RWPE2 (cell line): ENCODE measurements around the gene DELE1.

Experiments
- ATAC-seq: fragments of 200-7000 bp; cut with Tn5 transposase; 3 replicates; pipeline ENCODE4 v1.9.1; 2021; ENCODE audit warnings: low read depth
- DNase-seq: peaks from one replicate; pipeline ENCODE4 v3.0.0-alpha.2; 2020; ENCODE audit warnings: low spot score
- H3K27ac ChIP-seq: fragments of 450-650 bp; 2 replicates; pipeline ENCODE4 v1.5.1; 2017; ENCODE audit warnings: mild to moderate bottlenecking; ENCODE audit not compliant: poor library complexity, severe bottlenecking
- H3K27me3 ChIP-seq: fragments of 250-450 bp; sonication (Bioruptor Pico); 2 replicates; pipeline ENCODE4 v1.5.1; 2021; ENCODE audit warnings: mild to moderate bottlenecking, moderate library complexity; ENCODE audit not compliant: insufficient read depth, poor library complexity, severe bottlenecking
- H3K36me3 ChIP-seq: fragments of 250-450 bp; sonication (Bioruptor Pico); 2 replicates; pipeline ENCODE4 v1.5.1; 2020; ENCODE audit warnings: low read depth, mild to moderate bottlenecking, moderate library complexity
- H3K4me1 ChIP-seq: fragments of 250-450 bp; sonication (Bioruptor Pico); 2 replicates; pipeline ENCODE4 v1.5.1; 2021; ENCODE audit warnings: mild to moderate bottlenecking, moderate library complexity; ENCODE audit not compliant: insufficient read depth, poor library complexity, severe bottlenecking
- H3K4me3 ChIP-seq: fragments of 250-450 bp; sonication (Bioruptor Pico); 2 replicates; pipeline ENCODE4 v1.5.1; 2021; ENCODE audit warnings: mild to moderate bottlenecking, moderate library complexity; ENCODE audit not compliant: severe bottlenecking
- H3K9me3 ChIP-seq: fragments of 250-450 bp; sonication (Bioruptor Pico); 2 replicates; pipeline ENCODE4 v1.5.1; 2021; ENCODE audit warnings: mild to moderate bottlenecking, moderate library complexity; ENCODE audit not compliant: severe bottlenecking
- TF ChIP-seq, protein P1 (sequence below): fragments of 450-650 bp; IDR thresholded peaks from one replicate; pipeline ENCODE4 v1.5.1; 2017; ENCODE audit warnings: mild to moderate bottlenecking, moderate library complexity; ENCODE audit not compliant: poor library complexity, severe bottlenecking

The DELE1 gene

DNA sequence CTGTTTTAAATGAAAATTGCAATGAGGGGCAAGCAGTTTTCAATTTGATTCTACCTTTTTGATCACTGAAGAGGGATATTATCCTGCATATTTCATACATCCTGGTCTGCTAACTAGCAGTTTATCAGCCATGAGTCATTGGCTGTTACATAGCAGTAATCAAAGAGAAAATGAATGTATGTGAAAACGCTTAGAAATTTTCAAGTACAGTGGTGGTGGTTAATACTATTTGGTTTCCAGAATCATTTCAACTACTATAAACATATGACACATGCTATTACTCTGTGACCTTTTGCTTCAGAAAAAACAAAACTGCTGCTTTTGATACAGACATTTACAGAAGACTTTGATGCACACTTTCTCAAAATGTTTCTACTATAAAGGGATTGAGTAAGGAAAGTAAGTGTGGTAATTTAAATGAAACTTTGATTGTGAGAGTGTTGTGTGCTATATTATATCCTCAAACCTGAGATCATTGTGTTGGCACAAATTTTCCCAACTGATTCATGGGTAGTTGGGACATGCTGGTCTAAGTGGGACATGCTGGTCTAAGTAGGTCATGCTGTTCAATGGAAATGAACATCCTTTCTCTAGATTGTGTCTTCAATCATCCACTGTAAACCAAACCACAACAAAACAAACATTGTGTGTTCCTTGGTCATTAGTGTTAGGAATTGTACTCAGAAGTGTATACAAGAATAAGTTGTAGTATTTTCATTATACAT lies 50.4 kb downstream of the DELE1 start:
- Histone ChIP-seq H3K4me3 (no peak overlapping the region), H3K9me3 (no peaks in the 10 kb centered on the region), H3K4me1 (peaks cover 22% of the 10 kb centered on the region), H3K27ac (no peak overlapping the region), H3K36me3 (peaks cover 73% of the 10 kb centered on the region), H3K27me3 (no peaks in the 10 kb centered on the region)
- TF ChIP-seq, protein P1, sequence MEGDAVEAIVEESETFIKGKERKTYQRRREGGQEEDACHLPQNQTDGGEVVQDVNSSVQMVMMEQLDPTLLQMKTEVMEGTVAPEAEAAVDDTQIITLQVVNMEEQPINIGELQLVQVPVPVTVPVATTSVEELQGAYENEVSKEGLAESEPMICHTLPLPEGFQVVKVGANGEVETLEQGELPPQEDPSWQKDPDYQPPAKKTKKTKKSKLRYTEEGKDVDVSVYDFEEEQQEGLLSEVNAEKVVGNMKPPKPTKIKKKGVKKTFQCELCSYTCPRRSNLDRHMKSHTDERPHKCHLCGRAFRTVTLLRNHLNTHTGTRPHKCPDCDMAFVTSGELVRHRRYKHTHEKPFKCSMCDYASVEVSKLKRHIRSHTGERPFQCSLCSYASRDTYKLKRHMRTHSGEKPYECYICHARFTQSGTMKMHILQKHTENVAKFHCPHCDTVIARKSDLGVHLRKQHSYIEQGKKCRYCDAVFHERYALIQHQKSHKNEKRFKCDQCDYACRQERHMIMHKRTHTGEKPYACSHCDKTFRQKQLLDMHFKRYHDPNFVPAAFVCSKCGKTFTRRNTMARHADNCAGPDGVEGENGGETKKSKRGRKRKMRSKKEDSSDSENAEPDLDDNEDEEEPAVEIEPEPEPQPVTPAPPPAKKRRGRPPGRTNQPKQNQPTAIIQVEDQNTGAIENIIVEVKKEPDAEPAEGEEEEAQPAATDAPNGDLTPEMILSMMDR: no peak
- ATAC-seq (no peak), DNase-seq (no peak)

- H3K4me1 ChIP-seq: peaks cover 14% of the 10 kb centered on the region
- ATAC-seq: no peak
- H3K9me3 ChIP-seq: no peaks in the 10 kb centered on the region
- DNase-seq: no peak
- TF ChIP-seq, protein P1: no peak
- H3K4me3 ChIP-seq: no peak overlapping the region
- H3K36me3 ChIP-seq: peaks cover 87% of the 10 kb centered on the region
- no peak overlapping the region for H3K27ac ChIP-seq
- no peaks in the 10 kb centered on the region for H3K27me3 ChIP-seq
Observed at GRCh38 chr5:141976176-141976575, 52.5 kb downstream of the DELE1 start.

DNA sequence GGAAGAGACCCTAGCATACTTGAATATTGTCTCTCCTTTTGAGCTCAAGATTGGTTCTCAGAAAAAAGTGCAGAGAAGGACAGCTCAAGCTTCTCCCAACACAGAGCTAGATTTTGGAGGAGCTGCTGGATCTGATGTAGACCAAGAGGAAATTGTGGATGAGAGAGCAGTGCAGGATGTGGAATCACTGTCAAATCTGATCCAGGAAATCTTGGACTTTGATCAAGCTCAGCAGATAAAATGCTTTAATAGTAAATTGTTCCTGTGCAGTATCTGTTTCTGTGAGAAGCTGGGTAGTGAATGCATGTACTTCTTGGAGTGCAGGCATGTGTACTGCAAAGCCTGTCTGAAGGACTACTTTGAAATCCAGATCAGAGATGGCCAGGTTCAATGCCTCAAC lies 54.7 kb downstream of the DELE1 start:
- no peak overlapping the region for H3K27ac ChIP-seq
- no peaks in the 10 kb centered on the region for H3K27me3 ChIP-seq
- DNase-seq (no peak), ATAC-seq (no peak)
- H3K4me3 ChIP-seq: no peak overlapping the region
- H3K36me3 ChIP-seq: peaks cover 96% of the 10 kb centered on the region
- peaks cover 14% of the 10 kb centered on the region for H3K4me1 ChIP-seq
- TF ChIP-seq, protein P1: no peak
- H3K9me3 ChIP-seq: no peaks in the 10 kb centered on the region

- DNase-seq (no peak), ATAC-seq (no peak)
- H3K4me1 ChIP-seq: no peaks in the 10 kb centered on the region
- H3K4me3 ChIP-seq: no peak overlapping the region
- H3K36me3 ChIP-seq: peaks cover 98% of the 10 kb centered on the region
- H3K9me3 ChIP-seq: no peaks in the 10 kb centered on the region
- H3K27ac ChIP-seq: no peak overlapping the region
- TF ChIP-seq, protein P1: no peak
- H3K27me3 ChIP-seq: no peaks in the 10 kb centered on the region
Observed at GRCh38 chr5:141982626-141983025, 59.0 kb downstream of the DELE1 start.

DNA sequence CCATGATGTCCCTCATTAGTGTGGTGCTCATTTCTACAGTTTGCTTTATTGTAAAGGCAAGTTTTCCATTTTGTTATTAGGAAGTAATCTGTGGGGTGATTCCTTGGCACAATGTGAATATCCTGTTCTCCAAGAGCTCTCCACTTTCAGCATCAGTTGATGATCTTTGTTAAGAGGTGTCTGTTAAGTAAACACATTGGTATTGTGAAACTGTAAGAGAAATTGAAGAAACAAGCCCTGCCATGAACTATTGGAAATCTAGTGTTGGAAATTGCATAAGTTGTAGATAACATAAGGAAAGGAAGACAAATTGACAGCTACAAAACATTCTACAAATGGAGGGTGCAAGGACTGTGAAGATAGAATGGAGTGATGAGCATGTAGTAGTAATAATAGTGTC lies 62.4 kb downstream of the DELE1 start:
- no peaks in the 10 kb centered on the region for H3K27me3 ChIP-seq
- H3K9me3 ChIP-seq: no peaks in the 10 kb centered on the region
- H3K4me1 ChIP-seq: no peaks in the 10 kb centered on the region
- H3K27ac ChIP-seq: no peak overlapping the region
- no peak overlapping the region for H3K4me3 ChIP-seq
- H3K36me3 ChIP-seq: peaks cover 86% of the 10 kb centered on the region
- TF ChIP-seq, protein P1: no peak
- DNase-seq (no peak), ATAC-seq (no peak)
